A673 (cell line): ENCODE data around the gene MGA.

Experiments
- EZH2 ChIP-seq: fragments of 200-600 bp; sonication (generic); IDR thresholded peaks from 2 replicates; pipeline ENCODE4 v1.6.1; 2017; ENCODE audit warnings: borderline replicate concordance, low read depth, mild to moderate bottlenecking, mixed read lengths, antibody characterized with exemption, low read length; ENCODE audit not compliant: poor library complexity, severe bottlenecking
- TF ChIP-seq, protein P1 (sequence below): fragments of 300-800, 200-600 bp; sonication (generic); conservative IDR thresholded peaks from 2 replicates; pipeline ENCODE4 v1.5.1; 2017; ENCODE audit warnings: low read depth, mild to moderate bottlenecking, antibody characterized with exemption, low read length, moderate library complexity, mixed read lengths

DNA sequence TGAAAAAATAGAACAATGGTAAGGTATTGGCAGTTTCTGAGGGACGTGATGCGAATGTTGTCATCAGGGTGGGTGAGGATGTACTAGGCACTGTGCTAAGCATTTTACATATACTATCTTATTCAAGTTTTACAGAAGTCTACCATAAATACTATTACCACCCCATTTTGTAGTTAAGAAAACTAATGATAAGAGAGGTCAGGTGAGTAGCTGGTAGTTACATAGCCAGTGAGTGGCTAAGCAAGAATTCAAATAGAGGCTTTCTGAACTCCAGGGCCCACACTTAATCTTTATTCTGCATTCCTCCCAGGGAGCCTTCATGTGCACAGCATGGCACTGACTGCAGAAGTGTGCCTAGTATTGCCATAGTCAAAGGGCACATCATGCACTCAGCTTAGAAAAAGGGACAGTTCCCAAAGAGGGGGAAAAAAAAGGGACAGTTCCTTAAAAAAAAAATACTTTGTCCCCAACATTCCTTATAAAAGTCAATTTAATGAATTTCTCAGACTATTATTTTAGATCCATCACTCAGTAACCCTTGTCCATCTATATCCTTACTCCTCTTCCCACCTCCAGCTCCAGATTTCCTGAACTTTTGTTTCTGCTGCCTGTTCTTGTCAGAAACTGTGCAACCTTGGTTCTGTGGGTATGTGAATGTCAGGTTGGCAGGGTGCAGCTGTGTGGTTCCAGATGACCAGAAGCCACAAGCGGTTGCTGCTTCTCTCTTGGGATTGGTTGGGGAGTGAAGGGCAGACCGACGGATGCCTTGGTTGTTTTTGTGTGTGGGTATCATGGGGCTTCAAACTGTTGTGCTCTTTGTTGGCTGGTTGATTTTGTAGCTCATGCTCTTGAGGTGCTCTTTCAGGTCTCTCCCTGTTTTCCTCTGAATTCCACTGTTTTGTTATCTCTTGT lies 122.4 kb downstream of the MGA start:
- TF ChIP-seq, protein P1, sequence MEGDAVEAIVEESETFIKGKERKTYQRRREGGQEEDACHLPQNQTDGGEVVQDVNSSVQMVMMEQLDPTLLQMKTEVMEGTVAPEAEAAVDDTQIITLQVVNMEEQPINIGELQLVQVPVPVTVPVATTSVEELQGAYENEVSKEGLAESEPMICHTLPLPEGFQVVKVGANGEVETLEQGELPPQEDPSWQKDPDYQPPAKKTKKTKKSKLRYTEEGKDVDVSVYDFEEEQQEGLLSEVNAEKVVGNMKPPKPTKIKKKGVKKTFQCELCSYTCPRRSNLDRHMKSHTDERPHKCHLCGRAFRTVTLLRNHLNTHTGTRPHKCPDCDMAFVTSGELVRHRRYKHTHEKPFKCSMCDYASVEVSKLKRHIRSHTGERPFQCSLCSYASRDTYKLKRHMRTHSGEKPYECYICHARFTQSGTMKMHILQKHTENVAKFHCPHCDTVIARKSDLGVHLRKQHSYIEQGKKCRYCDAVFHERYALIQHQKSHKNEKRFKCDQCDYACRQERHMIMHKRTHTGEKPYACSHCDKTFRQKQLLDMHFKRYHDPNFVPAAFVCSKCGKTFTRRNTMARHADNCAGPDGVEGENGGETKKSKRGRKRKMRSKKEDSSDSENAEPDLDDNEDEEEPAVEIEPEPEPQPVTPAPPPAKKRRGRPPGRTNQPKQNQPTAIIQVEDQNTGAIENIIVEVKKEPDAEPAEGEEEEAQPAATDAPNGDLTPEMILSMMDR = no peak
- no peak for TF ChIP-seq EZH2
